Kidney epithelial cell (primary cell): ENCODE data around the gene TBC1D5. TPM values are rescaled to one million over a fixed set of nuclear protein-coding genes. Genes with fewer than 3 reads are reported as not detected.

Experiments used
- DNase-seq: peaks from one replicate; pipeline ENCODE4 v3.0.0-alpha.2; 2010; ENCODE audit warnings: low read depth
- H3K27me3 ChIP-seq: 2 replicates; pipeline ENCODE4 v1.6.0; 2011; ENCODE audit warnings: low read length; ENCODE audit not compliant: control insufficient read depth, insufficient read depth
- H3K36me3 ChIP-seq: 2 replicates; pipeline ENCODE4 v1.5.1; 2011; ENCODE audit warnings: low read length; ENCODE audit not compliant: control insufficient read depth, insufficient read depth
- H3K4me3 ChIP-seq: 2 replicates; pipeline ENCODE4 v1.5.1; 2011; ENCODE audit warnings: low read depth, mild to moderate bottlenecking, control low read depth, low read length
- total RNA-seq: library from RNA; depleted of rRNA; stranded (reverse); fragments of >200 nt; gene quantifications from 2 replicates; pipeline ENCODE4 v1.2.3, GENCODE V29; 2015
- TF ChIP-seq, protein P1 (sequence below): IDR thresholded peaks from 2 replicates; pipeline ENCODE4 v1.5.1; 2011; ENCODE audit warnings: mild to moderate bottlenecking, moderate library complexity, low read length, control low read depth, inconsistent platforms; ENCODE audit not compliant: insufficient read depth, poor library complexity, severe bottlenecking

The TBC1D5 gene
- total RNA-seq, 1 donor from 2014 or later = 100 TPM

DNA sequence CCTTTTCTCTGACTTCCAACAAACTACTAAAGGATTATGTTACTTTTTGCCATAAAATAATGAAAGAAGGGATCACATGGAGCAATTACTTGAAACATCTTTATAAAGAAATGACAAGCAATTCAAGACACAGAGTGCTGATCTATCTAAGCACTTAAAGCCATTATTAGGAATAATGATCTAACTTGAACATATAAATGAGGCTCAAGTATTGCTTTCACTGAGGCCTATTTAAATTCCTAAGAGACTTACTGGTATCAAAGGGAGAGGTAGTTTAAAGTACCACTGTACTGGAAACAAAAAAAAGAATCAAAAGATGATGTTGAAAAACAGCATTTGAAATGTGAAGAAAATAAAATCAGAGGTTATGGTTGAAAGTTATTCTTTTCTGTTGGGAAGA is 482.2 kb downstream of the TBC1D5 start:
- Histone ChIP-seq H3K27me3 (no peaks in the 10 kb centered on the region), H3K4me3 (no peak overlapping the region), H3K36me3 (no peaks in the 10 kb centered on the region)
- no peak for DNase-seq
- TF ChIP-seq, protein P1, sequence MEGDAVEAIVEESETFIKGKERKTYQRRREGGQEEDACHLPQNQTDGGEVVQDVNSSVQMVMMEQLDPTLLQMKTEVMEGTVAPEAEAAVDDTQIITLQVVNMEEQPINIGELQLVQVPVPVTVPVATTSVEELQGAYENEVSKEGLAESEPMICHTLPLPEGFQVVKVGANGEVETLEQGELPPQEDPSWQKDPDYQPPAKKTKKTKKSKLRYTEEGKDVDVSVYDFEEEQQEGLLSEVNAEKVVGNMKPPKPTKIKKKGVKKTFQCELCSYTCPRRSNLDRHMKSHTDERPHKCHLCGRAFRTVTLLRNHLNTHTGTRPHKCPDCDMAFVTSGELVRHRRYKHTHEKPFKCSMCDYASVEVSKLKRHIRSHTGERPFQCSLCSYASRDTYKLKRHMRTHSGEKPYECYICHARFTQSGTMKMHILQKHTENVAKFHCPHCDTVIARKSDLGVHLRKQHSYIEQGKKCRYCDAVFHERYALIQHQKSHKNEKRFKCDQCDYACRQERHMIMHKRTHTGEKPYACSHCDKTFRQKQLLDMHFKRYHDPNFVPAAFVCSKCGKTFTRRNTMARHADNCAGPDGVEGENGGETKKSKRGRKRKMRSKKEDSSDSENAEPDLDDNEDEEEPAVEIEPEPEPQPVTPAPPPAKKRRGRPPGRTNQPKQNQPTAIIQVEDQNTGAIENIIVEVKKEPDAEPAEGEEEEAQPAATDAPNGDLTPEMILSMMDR = no peak

DNA sequence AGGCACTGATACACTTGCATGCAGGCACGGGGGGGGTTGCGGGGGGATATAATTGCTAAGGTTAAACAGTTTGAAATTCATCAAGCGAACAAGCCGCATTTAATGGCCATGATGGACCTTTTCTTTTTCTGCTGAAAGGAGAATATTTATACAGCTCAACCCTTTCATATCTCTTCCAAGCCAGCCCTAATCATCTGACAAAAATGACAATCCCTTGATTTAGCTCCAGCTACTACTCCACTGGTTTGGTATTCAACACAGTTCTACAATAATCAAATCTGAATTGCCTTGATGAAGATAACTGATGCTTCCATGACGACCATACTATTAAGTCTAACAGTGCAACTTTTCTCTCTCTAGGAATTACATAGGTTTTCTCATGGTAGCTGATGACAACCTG is 482.7 kb downstream of the TBC1D5 start:
- DNase-seq = no peak
- H3K4me3 ChIP-seq = no peak overlapping the region
- no peaks in the 10 kb centered on the region for H3K27me3 ChIP-seq
- no peaks in the 10 kb centered on the region for H3K36me3 ChIP-seq
- TF ChIP-seq, protein P1 = no peak

DNA sequence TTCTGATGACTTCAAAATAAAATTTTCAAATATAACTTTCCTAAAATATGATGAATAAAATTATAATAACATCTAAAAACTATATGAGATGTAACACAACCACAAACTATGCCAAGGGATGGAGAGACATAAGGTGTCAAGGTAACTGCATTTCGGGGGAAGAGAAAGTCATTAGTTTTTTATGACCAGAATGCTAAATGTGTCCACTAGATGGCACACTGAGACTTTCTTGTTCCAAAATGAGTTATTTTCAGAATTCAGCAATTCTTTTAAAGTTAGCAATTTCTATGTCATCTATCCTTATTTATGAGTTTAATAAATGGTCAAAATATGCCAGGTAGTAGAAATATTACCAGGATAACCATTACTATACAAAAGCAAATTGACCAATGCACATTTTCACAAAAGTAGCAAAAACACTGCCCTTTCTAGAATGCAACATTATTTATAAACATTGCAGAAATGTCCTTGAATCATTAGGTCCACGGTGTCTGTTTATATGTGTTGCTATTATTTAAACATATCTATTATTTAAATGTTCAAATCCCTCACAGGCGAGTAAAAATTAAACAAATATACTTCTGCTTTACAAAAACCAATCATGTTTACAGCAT is 483.5 kb downstream of the TBC1D5 start:
- no peak for DNase-seq
- Histone ChIP-seq H3K27me3 (no peaks in the 10 kb centered on the region), H3K4me3 (no peak overlapping the region), H3K36me3 (no peaks in the 10 kb centered on the region)
- TF ChIP-seq, protein P1 = peak; percentile 55

DNA sequence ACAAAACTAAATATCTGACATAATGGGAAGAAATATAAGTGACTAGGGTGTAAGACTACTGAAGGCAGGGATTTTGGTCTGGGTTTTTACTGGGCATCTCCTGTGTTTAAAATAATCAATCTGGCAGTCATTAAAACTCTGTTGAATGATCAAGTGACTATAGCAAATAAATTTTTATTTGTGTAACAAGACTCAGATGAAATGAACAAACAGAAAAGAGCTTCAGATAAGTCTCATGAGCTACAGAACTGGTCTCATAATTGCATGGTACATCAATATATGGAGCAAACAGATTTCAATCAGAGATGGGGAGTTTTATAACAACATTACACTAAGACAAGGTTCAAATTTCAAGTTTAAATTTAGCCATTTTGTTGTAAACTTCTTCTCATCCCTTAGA is 485.2 kb downstream of the TBC1D5 start:
- H3K27me3 ChIP-seq = no peaks in the 10 kb centered on the region
- TF ChIP-seq, protein P1 = no peak
- H3K36me3 ChIP-seq = no peaks in the 10 kb centered on the region
- DNase-seq = no peak
- no peak overlapping the region for H3K4me3 ChIP-seq

DNA sequence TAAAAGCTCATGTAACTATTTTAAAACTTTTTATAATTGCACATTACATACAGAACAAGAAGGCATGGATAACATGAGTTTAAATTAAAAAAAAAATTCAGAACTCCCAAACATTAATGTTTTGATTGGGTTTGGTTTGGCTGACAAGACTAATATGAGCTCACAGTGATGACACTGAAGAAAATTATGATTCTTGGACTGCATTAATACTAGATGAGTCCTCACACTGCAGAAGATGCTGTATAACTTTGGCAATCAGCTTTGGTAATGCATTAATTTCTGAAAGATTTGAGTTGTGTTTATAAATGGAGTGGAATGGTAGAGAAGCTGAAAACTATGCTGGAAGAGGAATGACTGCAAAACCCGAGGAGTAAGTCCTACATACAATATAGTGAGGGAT is 498.8 kb downstream of the TBC1D5 start:
- Histone ChIP-seq H3K27me3 (no peaks in the 10 kb centered on the region), H3K4me3 (no peak overlapping the region), H3K36me3 (no peaks in the 10 kb centered on the region)
- no peak for DNase-seq
- TF ChIP-seq, protein P1 = no peak

DNA sequence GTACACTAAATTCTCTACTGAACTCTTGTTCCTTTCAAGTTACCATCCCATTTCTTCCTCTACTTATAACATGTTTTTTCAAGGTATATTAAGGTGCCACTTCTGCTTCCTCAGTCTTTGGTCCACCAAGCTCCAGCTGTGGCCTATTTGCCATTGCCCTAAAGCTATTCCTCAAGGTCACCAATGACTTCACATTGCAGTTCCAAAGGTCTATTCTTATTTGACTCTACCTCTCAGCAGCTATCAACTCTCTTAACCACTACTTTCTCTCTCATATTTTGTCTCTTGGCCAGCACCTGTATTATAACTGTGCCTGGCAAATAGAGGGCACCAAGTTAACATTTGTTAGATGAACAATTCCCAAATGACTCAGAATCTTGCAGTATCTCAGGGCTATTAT is 503.0 kb downstream of the TBC1D5 start:
- Histone ChIP-seq H3K27me3 (no peaks in the 10 kb centered on the region), H3K36me3 (no peaks in the 10 kb centered on the region), H3K4me3 (no peak overlapping the region)
- TF ChIP-seq, protein P1 = no peak
- no peak for DNase-seq
